HG02981 (cell line): ENCODE data around the gene AGAP5.
"Not testable (repeated sequence)": the region's sequence is repeated elsewhere in the genome, so short reads cannot be mapped to it uniquely, and the experiment has no call there.

Experiments used
- ATAC-seq: cut with Tn5 transposase; IDR thresholded peaks from one replicate; pipeline ENCODE4 v1.9.1; 2021; ENCODE audit warnings: mild to moderate bottlenecking, moderate library complexity; ENCODE audit not compliant: unreplicated experiment

The AGAP5 gene

DNA sequence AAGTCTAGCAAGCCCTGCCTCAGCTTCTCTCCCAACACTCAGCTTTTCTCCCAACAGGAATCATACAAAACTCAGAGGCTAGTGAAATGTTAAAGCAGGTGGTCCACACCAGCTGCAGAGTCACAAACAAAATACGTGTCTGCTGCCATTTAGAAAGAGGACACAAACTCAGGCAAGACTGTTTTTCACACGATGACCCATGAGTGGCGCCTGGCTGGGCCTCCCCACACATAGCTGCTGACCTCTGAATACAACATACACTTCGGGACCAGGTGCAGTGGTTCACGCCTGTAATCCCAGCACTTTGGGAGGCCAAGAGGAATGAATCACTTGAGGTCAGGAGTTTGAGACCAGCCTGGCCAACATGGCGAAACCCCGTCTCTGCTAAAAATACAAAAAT is 35.2 kb downstream of the AGAP5 start:
- not testable (repeated sequence) for ATAC-seq

DNA sequence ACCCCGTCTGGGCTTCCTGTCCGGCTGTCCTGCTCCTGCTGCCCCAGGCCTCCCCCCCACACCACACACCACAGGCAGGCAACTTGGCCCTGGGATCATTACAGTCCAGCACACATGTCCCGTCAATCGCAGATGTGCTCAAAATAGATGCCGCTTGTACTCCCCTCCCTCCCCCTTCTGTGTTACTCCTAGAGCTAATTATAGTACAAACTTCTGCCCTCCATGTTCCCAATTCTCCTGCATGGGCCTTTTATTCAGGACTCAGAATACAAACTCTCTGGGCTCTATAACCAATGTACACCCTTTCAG is 42.0 kb downstream of the AGAP5 start, which contains the start of gene SYNPO2L:
Gene SYNPO2L, minus strand, starts transcription at position 40 of the 309 bp plus-strand sequence. CDS start 107 bp downstream, outside the sequence.
- ATAC-seq = no peak

DNA sequence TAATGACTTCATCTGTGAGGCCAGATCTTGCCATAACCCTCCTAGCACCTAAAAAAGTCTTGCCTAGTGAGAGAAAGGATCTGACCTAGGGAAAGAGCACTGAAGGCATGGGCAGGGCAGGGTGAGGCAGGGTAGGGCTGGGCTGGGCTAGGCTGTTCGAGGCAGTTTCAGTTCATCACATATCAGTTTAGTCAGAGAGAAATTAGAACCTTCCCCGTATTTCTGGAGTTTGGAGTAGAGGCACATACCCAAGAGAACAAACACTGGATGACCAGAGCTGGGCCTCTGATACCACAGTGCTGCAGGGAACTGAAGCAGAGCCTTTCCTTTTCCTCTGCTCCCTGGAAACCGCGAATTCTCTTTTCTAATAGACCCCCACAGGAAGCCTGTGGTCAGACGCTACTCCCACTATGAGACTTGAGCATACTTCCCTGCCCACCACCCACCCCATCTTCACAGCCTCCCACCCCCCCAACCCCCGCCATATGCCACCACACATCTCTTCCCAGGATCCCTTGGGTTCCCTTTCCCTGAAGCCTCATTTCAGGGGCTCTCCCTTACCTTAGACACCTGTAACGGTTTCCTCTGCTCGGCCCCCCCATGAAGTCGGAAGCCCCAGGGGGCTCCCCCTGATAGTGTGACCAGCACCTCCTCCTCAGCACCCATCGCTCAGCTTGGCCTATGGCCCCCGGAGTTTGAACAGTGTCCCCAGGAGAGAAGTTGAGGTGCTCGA is 42.5 kb downstream of the AGAP5 start:
- ATAC-seq = no peak

DNA sequence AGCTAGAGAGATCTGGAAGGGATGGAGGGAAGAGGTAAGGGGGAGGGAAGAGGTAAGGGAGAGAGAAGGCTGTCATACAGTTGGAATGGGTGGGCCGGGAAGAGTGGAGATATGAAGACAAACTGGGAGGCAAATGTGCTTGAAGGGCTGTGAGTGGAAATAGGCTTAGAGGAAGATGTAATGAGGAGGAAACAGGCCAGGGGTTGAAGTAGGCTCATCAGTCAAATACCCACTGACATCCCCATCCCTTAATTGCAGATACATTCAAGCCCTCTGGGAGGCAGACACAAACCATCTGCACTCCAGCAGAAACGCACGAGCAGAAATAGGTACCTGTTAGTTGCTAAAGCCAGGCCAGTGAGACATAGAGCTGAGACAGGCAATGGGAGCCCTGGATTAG is 44.2 kb downstream of the AGAP5 start:
- ATAC-seq = no peak

DNA sequence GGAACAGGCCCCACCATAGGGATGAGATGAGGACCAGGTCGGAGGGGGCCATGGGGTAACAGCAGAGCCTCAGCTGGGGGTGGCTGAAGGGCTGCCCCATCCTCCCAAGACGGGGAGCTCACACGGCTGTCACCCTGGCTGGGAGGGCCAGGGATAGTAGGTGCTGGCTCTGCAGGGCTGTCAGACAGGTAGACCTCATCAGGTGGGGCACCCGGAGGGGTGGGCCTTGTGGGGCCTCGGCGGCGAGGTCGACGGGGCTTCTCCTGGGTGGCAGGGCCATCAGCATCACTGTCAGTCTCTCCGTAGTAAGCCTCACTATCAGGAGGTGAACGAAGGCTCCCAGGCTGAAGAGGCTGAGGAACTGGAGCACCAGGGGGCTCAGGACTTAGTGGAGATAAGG is 44.7 kb downstream of the AGAP5 start:
- no peak for ATAC-seq

DNA sequence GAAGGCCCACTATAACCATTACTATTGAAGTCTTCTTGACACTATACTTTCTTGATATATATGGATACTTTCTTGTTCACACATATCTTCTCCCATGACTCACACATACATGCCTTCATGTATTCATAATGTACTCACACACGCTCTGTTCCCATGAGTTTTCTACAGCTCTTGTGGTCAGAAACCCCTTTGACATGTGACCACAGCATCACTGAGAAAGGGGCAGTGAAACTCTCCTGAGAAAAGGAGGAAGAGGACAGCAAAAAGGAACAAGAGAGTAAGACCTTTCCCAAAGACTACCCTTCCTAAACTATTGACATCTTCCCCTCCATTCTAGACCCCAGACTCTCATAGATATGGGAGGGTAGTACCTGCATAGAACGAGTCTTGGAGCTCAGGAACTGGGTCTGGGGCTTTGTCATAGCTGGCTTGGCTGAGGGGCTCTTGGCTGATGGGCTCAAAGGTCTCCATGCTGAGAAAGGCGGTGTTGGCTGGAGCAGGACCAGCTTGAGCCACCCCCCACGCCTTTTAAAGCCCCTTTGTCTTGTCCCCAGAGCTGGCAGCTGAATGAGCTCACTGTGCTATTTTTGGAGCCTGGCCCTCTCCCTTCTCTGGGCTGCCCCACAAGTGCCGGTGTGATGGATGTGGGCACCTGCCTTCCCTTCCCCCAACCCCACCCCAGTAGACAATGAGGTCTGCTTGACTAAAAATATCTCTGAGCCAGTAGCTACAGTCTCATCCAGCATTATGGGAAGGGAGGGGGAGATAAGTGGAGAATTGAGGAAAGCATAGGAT is 47.2 kb downstream of the AGAP5 start:
- peak; percentile 57 for ATAC-seq

DNA sequence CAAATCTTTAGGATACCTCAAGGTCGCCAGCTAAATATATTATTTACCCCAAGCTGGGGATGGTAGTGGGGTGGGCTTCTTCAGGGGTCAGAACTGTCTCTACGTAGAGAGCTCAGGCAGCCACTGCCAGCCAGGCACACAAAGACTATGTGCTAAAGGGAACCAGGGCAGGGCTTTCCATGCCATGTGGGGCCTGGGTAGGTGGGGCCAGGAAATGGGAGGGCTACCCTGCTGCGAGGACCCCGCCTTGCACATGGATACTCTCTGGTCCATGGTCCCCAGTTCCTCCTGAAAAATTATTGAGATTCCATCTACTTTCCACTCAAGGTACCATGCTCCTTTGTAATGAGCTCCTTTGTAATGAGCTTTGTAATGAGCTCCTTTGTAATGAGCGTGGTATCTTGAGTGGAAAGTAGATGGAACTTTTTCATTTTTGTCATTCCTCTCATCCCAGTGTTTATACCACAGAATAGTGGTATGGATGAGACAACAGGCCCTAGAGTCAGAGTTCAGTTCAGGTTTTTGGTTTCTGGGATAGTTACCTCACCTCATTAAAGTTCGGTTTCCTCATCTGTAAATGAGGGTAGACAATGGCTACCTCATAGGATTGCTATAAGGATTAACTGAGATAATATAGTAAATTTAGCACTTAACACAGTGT is 47.9 kb downstream of the AGAP5 start:
- ATAC-seq = no peak

DNA sequence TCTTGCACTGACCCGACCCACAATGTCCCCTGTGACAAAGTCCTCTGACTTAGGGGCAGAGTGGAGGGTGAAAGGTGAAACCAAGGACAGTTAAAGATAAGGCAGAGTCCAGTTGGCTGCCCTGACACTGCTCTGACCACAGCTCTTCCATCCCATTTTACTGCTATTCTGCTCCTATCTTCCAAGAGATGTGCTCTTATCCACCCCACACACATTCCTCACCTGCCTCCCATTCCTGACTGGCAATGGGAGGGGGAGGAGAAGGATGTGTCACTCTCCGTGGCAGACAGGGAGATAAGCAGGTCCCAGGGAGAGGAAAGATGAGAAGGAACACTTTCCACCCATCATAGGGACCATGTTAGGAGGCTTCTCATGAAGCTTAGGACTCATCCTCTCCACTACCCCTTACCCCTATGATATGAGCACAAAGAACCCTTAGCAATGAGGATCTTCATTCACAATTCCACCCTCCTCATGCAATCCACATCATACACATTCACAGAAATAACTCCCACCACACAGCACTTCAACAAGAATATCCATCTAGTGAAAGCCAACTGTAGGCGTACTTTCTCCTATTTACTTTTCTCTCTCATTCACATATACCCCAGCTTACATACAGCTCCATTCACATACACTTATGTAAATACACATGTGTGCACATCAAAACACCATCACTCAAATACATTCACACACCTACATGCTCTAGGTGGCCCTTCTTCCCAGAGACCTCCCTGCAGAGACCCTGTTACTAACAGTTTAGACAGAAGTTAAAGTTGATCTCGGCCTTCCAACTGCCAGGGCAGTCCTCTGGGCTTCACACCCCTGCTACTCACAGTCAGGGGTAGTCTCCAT is 48.7 kb downstream of the AGAP5 start:
- no peak for ATAC-seq

DNA sequence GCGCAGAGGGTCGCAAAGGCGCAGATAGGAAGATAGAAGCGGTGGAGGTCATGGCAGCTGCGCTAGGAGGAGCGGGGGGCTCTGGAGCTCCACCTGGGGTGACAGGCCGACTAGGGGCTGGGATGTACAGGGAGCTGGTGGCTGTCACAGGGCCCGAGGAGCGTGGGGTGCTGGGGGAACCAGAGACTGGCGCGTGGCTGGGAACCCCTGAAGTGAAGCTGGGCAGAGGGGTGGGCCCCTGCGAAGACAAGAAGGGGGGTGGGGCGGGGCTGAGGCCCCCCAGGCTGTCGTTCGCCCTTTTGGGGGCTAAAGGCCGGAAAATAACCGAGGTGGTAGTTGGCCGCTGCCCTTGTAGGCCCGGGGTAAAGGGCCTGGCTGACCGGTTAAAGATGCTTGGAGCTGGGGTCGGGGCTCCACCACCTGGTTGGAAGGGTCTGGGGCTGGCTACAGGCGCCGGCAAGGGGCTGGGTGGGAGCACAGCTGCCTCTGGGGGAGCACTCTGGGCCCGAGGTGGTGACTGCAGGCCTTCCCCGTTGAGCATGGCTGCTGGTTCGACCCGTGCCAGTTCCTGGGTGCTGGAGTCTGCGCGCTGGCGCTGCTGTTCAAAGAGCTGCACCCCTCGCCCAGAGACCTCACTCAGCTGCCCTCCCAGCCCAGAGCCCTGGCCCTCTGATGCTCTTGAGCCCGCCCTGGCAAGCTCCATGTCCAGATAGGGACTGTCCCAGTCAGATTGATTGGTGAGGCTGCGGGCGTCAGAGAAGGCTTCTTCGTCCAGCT is 49.8 kb downstream of the AGAP5 start:
- no peak for ATAC-seq

DNA sequence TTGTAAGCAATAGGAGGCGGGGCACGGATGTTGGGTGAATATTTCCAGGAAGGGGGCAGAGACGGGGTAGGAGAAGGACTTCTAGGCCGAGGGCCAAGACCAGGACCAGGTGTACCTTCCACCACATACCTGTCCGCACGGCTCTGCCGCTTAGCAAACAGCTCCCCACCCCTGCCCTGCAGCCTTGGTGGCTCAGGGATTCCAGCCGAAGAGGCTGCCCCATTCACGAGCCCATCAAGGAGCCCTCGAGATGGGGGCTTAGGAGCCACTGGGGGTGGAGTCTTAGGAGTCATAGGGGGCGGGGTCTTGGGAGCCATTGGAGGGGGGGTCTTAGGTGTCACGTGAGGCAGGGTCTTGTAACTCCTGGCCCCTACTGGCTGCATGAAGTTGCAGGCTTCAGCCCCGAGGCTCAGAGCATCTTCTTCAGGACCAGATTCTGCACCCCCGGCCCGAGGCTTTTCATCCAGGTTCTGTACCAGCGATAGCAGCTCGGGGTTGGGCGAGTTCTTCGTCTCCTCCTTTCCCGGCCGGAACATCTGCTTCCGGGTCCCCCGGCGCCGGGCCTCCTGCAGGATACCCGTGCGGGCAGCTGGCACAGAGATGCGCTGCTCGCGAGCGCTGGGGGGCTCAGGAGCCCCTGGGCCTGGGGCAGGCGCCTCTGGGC is 50.6 kb downstream of the AGAP5 start:
- ATAC-seq = no peak

DNA sequence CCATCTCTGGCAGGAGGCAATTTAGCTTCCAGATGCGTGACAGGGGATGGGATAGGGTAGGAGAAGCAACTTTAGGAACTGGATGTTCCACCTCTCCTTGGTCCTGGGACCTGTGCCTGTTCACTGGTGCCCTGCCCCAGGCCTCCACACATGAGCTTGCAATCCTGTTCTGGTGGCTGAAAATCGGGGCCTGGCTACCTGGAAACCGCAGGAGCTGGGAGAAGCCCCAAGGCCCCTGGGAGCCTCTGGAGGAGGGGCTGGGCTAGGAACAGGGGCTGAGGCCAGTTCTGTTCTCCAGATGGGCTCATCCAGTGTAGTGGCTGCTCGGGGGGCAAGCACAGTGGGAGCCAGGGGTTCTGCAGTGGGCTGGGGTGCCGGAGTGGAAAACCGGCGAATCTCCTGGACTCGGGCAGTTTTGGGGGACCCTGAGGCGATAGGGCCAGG is 51.3 kb downstream of the AGAP5 start:
- ATAC-seq = no peak

DNA sequence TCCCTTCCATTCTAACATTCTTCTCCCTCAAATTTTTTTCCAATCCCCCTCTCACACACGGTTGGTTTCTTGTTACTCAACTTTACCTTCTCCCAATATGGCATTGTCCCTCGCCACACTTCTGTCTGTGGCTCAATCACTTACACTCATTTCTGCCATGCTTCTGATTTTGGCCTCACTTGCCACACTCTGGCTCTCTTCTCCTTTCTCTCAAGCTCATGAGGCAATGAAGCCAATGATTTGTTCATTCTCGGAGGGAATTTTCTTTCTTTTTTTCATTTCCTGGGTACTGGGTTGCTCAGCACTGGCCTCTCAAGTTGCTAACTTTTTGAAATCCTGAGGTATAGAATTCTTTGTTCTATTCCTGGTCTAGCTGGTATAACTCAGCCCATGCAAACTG is 52.7 kb downstream of the AGAP5 start:
- no peak for ATAC-seq

DNA sequence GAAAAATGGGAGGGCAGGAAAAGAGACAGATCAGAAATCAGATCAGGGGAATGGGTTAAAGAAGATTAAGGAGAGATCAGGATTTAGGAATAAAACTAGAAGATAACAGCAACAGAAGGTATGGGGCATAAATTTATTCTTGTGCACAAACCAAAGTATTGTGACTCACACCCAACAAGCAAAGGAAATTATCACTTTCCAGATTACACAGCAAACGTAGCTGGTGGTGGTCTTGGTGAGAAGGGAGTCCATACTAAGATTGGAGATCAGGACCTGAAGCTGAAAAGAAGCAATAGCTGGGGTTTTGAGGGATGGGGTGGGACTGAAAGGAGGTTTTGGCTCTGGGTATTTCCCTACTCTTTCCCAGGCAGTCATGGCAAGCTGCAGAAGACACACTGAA is 53.1 kb downstream of the AGAP5 start:
- ATAC-seq = no peak

DNA sequence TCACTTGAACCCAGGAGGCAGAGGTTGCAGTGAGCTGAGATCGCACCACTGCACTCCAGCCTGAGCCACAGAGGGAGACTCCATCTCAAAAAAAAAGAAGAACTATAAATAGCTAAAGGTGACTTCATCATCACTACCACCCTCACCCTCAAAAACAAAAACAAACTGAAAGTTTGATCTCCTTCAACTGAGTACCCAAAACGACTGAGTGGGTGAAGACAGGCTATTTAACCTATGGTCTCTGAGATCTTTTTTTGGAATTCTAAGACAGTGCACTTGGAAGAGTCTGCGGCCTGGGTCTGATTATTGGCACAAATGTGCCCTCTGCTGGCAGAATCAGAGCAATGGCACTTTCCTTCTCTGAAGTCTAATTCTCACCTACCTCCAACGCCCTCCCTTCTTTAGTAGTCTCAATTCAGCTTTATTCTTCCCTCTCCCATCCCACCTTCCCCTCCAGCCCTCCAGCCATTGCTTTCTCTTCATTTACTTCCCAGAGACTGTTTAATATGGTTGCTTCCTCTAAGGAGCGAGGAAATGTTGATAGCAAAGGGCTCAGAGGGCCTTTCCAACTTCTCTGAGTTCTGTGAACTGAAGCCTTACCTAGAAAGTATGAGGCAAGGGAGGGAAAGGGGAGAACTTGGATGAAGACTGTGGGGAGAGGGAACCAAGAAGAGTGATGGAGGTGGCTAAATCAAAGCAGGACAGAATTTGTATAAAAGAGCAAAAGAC is 53.7 kb downstream of the AGAP5 start:
- ATAC-seq = peak; percentile 49

DNA sequence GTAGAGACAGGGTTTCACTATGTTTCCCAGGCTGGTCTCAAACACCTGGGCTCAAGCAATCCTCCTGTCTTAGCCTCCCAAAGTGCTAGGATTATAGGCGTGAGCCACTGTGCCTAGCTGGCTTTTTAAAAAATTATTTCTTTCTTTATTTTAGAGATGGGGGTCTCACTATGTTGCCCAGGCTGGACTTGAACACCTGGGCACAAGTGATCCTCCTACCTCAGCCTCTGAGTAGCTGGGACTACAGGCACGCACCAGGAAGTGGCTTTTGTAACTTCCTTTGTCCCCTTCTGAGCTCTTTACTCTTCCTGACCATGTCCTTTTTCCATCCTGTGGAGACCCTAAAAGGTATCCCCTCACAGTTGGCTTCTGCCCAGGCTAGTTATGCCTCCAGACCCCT is 54.5 kb downstream of the AGAP5 start:
- no peak for ATAC-seq

DNA sequence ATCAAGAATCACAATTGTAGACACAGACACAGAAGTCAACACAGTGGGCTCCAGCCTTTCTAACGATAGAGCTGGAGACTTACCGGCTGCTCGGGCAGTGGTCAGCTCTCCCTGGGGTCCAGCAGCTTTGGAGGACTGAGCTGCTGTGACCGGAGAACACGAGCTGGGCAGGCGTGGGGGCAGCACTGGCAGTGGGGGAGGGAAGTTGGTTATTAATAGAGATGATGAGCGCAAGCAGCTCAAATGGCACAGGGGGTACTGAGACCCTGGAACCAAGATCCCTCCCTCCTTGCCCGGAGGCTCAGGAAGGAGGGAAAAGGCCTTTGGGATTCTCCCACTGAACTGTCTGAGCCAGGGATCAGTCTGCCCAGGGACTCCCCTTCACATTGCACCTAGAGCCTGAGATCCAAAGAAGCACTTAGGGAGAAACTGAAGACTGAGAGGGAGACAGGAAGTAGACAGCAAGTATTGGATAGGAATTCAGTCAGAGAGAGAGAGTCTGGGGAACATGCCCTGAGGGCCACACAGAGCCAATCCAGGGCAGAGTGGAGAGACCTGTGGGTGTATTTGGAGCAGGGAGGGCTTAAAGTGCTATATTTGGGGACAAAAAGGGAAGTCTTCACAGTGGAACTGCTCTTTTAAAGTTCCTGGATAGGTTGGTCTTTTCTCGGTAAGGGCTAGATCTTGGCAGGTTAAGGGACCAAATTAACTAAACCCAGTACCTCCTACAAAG is 56.4 kb downstream of the AGAP5 start, which contains the start of gene MYOZ1:
Gene MYOZ1, minus strand, starts transcription at position 147 of the 733 bp plus-strand sequence. CDS start 1,457 bp downstream, outside the sequence.
- ATAC-seq = no peak

DNA sequence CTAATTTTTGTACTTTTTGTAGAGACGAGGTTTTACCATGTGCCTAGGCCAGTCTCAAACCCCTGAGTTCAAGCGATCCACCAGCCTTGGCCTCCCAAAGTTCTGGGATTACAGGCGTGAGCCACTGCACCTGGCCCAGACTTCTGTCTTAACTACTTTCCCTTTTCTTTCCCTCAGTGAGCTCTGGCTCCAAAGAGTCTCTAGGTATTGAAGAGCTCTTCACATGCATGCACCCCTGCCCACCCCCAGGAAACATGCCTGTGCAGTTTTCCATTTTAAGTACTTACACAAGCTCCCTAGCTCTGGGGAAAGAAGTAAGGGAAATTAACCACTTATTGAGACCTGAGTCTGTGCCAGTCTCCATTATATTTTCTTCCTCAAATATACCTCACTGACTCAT is 58.6 kb downstream of the AGAP5 start:
- no peak for ATAC-seq

DNA sequence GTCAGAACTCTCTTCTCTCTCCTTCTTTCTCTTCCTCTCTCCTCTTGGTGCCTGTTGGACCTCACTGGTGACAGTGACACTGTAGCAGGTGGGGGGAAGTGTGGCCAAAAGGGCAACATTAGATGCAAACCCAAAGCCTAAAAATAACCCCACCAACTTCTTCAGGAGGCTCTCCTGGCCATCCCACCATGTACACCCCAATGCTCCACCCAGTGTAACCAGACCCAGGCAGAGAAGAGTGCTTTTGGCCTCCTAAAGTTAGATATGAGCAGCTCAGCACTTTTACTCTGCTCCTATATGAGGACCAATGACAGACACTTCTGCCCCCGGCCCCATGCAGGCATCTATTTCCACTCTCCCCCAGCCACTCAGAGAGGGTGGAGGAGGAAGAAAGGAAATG is 62.1 kb downstream of the AGAP5 start:
- ATAC-seq = no peak
